Testis (tissue), 2 donors: Measurements from ENCODE around the gene BID.

ENCODE experiments used
- CTCF ChIP-seq, 3 experiments: fragments of 450-650 bp in 2 of 3; fragments of 200-600 bp in 1 of 3; sonication (generic) in 1 of 3; IDR thresholded peaks; one replicate each; pipeline ENCODE4 v1.5.1; 2016 to 2019; ENCODE audit warnings: antibody characterized with exemption in 3 of 3, mild to moderate bottlenecking in 2 of 3, moderate library complexity in 1 of 3
- POLR2A ChIP-seq: fragments of 450-650 bp; IDR thresholded peaks from one replicate; pipeline ENCODE4 v1.6.1; 2017; ENCODE audit warnings: antibody characterized with exemption, mild to moderate bottlenecking, moderate library complexity

GRCh38 chr22:17706947-17707346, 67.3 kb downstream of the BID start:
- TF ChIP-seq POLR2A (no peak), CTCF (IDR thresholded peaks at IDR 0.05) (no peak)
